ENCODE data around the gene PACSIN2. TPM values are rescaled to one million over a fixed set of nuclear protein-coding genes. Genes with fewer than 3 reads are reported as not detected.
"Not testable (repeated sequence)": the region's sequence is repeated elsewhere in the genome, so short reads cannot be mapped to it uniquely, and the experiment has no call there.

PACSIN2 gene
- total RNA-seq, 2 experiments from 2014 or later: 33.5 to 35.1 TPM

DNA sequence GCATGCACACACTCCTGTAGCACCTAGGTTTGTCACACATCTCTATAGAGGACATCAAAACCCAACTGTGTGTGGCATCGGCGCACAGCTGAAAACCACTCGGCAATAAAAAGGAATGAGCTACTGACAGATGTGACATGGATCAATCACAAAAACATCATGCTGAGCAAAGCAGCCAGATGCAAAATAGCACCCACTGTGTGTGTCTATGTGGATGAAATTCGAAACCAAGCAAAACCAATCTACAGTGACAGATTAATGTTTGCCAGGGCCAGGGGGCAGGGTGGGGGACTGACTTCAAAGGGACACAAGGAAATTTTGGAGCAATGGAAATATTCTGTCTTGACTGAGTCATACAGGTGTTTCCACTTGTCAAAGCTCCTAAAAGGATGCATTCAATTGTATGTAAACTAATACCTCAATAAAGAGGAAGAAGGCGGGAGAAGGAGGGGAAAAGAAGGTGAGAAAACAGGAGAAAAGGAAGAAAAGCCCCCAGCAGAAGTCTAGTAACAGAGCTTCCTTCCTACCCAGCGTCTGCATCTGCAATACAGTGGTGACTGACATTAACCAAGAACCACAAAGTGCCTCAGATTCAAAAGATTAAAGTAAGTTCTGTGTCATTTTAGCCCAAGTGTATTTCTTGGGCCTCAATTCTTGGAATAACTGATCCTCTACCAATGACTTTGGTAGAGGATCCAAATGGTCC lies 49.8 kb downstream of the PACSIN2 start:
- ChIA-PET POLR2A (interaction anchor here (0.8 to 1.3 kb wide), 8 partner anchors 31 to 1184 kb away, joined by 3 to 5 read pairs (median 3); partner anchors contain the start of genes ARFGAP3 and PACSIN2), CTCF (interaction anchor here (0.9 kb wide), 1 partner anchor 98 kb away, joined by 4 read pairs; no protein-coding TSS in a partner anchor)
- Mint-ChIP-seq H3K36me3 (ENCODE audit: low read depth) (peaks cover 19% of the 10 kb centered on the region), H3K9me3 (no peaks in the 10 kb centered on the region), H3K4me1 (peaks cover 52% of the 10 kb centered on the region), H3K4me3 (no peak overlapping the region), H3K27ac (peak overlapping the region; percentile 56), H3K27me3 (no peaks in the 10 kb centered on the region)
- DNase-seq: peak; percentile 22

DNA sequence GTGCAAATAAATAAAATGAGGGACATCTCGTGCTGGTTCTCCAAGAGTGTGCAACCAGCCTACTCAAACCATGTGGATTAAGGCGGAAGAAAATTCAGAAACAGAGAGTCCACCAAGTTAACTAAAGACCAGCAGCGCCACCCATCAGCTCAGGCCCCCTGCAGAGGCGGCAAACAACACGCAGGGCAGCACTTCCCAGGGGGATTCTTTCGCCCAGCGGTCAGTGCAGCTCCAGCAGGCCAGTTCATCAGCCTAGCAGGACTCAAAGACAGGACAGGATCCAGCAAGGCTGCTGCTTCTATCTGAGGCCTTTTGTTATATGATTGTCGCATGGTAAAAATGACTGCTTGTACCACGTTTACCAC lies 51.7 kb downstream of the PACSIN2 start:
- Mint-ChIP-seq H3K4me3 (no peak overlapping the region), H3K27me3 (no peaks in the 10 kb centered on the region), H3K27ac (no peak overlapping the region), H3K9me3 (no peaks in the 10 kb centered on the region), H3K36me3 (ENCODE audit: low read depth) (peaks cover 13% of the 10 kb centered on the region), H3K4me1 (peaks cover 68% of the 10 kb centered on the region)
- DNase-seq: no peak
- ChIA-PET CTCF (interaction anchor here (1.0 to 1.7 kb wide), 2 partner anchors 107 to 125 kb away, joined by 3 to 5 read pairs; no protein-coding TSS in a partner anchor), POLR2A (no interaction called here)

DNA sequence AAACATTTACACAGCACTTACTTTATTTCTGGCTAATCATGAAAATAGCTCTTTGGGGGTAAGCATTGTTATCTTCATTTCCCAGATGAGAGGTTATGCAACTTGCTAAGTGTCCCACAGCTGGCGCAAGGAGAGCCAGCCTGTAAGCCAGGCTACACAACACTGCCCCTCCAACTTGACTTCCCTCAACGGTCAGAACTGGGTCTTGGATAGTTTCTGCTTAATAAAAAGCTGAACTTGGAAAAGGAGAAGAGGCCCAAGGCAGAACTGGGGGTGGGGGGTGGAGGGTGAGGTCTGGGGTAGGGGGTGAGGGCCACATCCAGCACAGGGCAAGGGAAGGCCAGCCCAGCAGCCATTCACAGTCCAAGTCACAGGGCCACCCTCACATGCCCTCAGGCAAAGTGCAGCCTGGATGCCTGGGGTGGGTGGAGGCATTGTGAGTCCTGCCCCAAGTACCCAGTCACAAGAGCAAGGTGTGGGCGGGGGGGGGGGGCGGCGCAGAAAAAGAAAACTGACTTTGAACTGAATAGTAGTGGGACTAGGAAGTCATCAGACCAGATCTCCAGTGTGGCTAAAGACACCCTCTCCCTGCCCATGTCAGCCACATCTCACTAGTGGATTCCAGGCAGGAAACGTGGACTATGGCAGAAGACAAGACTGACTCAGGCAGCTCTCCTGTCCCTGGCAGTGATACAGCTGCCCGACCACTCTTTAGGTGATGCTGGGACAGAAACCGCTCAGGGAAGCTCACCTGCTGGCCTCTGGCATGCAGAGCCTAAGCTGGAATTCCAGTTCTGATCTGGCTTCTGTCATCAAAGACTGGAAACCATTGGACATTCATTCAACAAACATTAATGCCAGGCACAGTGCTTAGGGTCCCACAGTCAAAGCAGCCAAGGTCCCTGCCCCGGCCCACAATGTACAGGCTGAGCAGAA lies 52.4 kb downstream of the PACSIN2 start:
- Mint-ChIP-seq H3K4me3 (no peak overlapping the region), H3K27me3 (no peaks in the 10 kb centered on the region), H3K4me1 (peaks cover 72% of the 10 kb centered on the region), H3K9me3 (no peaks in the 10 kb centered on the region), H3K27ac (no peak overlapping the region), H3K36me3 (ENCODE audit: low read depth) (peaks cover 9% of the 10 kb centered on the region)
- ChIA-PET CTCF (interaction anchor here (0.6 to 1.7 kb wide), 2 partner anchors 106 to 145 kb away, joined by 4 to 5 read pairs; no protein-coding TSS in a partner anchor), POLR2A (no interaction called here)
- no peak for DNase-seq

DNA sequence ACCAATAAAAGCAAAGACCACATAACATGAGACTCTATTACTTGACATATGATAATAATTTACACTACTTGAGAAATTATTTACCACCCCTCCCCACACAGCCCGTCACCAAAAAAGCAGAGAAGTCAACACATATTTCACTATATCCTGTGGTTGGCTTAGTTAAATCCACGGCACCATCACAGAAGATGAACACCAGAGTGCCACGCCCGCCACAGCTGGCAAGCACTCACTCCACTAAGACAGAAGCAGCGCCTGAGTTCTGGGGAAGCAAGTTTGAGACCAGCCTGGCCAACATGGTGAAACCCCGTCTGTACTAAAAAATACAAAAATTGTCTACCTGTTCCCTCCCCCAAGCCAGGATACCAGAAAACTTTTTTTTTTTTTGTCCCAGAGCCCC lies 53.1 kb downstream of the PACSIN2 start:
- H3K4me3 Mint-ChIP-seq: no peak overlapping the region
- CTCF ChIA-PET: interaction anchor here (0.6 kb wide), 1 partner anchor 146 kb away, joined by 4 read pairs; no protein-coding TSS in a partner anchor
- peaks cover 9% of the 10 kb centered on the region for H3K36me3 Mint-ChIP-seq (ENCODE audit: low read depth)
- POLR2A ChIA-PET: no interaction called here
- H3K9me3 Mint-ChIP-seq: no peaks in the 10 kb centered on the region
- peaks cover 71% of the 10 kb centered on the region for H3K4me1 Mint-ChIP-seq
- DNase-seq: no peak
- H3K27ac Mint-ChIP-seq: no peak overlapping the region
- H3K27me3 Mint-ChIP-seq: no peaks in the 10 kb centered on the region

DNA sequence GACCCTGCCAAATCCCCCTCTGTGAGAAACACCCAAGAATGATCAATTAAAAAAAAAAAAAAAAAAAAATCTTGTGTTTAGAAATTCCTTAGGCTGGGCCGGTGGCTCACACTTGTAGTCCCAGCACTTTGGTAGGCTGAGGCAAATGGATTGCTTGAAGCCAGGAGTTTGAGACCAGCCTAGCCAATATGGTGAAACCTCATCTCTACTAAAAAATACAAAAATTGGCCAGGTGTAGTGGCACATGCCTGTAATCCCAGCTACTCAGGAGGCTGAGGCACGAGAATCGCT lies 53.6 kb downstream of the PACSIN2 start:
- H3K36me3 Mint-ChIP-seq (ENCODE audit: low read depth); H3K4me3 Mint-ChIP-seq; DNase-seq; CTCF ChIA-PET; H3K27me3 Mint-ChIP-seq; POLR2A ChIA-PET; H3K9me3 Mint-ChIP-seq; H3K27ac Mint-ChIP-seq: not testable (repeated sequence)
- peaks cover 68% of the 10 kb centered on the region for H3K4me1 Mint-ChIP-seq

DNA sequence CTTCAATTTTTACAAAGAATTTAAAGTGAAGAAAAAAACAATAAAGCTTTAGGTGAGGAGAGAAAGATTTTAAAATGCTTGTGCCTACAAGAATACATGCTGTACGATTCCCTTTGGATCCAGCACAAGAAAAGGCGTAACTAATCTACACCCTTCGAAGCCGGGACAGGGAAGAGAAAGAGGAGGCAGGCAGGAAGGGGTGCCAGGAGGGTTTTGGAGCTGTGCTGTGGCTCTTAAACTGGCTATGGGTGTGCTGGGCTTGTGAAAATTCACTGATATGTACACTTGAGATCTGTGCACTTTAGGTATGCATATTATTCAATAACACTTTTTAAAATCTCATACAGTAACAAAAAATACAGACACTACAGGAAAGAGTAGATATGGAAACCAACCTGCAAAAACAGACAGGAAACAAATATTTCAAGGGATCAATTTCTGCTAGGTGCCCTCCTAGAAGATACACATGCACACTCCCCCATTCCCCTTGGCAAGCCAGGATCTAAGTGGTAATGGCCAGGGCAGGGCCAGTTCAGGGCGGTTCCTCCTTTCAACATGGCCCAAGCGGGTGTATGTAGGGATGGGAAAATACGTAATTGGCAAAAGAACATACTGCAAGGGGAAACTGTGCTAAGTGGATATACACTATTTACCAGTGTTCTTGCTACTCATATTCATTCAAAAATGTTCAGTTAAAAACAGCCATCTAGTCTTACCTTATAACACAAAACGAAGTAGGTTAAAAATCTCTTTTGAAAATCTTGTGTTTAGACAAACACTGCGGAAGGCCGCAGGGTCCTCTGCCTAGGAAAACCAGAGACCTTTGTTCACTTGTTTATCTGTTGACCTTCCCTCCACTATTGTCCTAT lies 54.2 kb downstream of the PACSIN2 start:
- ChIA-PET CTCF (no interaction called here), POLR2A (no interaction called here)
- H3K27me3 Mint-ChIP-seq: no peaks in the 10 kb centered on the region
- no peak for DNase-seq
- H3K4me3 Mint-ChIP-seq: no peak overlapping the region
- peaks cover 10% of the 10 kb centered on the region for H3K36me3 Mint-ChIP-seq (ENCODE audit: low read depth)
- no peak overlapping the region for H3K27ac Mint-ChIP-seq
- no peaks in the 10 kb centered on the region for H3K9me3 Mint-ChIP-seq
- H3K4me1 Mint-ChIP-seq: peaks cover 62% of the 10 kb centered on the region

DNA sequence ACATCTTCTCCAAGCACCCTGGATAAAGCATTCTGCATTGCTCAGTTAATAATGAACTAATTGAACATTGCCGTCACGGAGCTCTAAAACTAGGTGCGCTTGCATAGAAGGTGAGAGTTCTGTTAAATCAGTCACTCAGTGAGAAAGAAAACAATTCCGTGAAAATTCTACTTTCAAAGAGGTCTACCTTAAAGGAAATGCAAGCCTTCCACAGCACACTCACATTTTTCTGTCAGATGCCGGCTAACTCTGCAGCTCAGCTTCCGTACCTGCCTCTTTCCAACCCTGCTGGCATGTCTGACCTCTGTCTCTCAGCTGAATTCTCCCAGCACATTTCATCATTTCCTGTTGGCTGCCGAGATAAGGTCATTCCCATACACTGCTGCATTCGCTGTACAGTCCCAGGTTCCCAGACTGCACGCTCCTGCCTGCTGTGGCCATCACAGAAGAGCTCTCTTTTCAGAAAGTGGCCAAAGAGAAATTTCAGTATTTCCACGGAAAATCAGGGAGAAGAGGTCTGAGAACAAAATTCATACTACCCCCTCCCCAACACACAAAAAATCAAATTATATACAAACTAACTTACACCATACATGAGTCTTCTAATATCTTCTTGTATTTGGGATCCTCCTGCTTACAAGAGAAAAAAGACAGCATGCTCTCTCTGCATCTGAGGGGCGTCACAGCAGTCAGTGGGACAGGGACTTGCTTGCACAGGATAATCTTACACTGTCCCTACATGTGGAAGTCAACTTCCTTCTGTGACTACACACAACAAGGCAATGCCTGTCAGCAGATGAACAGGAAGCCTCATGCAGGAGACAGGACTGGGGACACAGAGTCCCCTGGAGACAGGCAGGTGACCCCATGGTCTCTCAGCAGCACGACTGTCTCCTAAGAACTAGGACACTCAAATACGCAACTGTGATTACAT lies 55.1 kb downstream of the PACSIN2 start:
- H3K4me1 Mint-ChIP-seq: peaks cover 54% of the 10 kb centered on the region
- no peak for DNase-seq
- H3K9me3 Mint-ChIP-seq: no peaks in the 10 kb centered on the region
- ChIA-PET CTCF (no interaction called here), POLR2A (interaction anchor here (1.2 kb wide), 1 partner anchor 10 kb away, joined by 3 read pairs; no protein-coding TSS in a partner anchor)
- H3K36me3 Mint-ChIP-seq (ENCODE audit: low read depth): peaks cover 12% of the 10 kb centered on the region
- no peak overlapping the region for H3K27ac Mint-ChIP-seq
- H3K4me3 Mint-ChIP-seq: no peak overlapping the region
- no peaks in the 10 kb centered on the region for H3K27me3 Mint-ChIP-seq

DNA sequence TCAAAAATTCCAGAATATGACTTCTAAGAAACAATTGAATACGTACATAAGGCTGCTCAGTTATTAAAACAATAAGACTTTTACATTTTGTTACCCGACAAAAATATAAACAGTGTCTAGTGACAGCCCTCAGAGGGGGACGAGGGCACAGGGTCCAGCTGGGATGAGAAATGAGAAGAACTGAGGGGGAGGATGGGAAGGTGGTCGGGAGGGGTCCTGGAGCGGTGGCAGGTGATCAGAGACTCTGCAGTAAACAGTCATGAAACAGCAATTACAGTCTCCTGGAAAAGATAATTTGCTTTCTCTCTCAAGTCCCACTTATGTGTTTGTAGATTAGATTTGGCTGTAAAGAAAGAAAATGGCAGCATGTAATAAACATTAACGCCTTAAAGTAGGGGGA lies 56.0 kb downstream of the PACSIN2 start:
- no peak for DNase-seq
- Mint-ChIP-seq H3K9me3 (no peaks in the 10 kb centered on the region), H3K27me3 (no peaks in the 10 kb centered on the region), H3K4me1 (peaks cover 48% of the 10 kb centered on the region), H3K4me3 (no peak overlapping the region), H3K36me3 (ENCODE audit: low read depth) (peaks cover 11% of the 10 kb centered on the region), H3K27ac (no peak overlapping the region)
- CTCF ChIA-PET: no interaction called here
- POLR2A ChIA-PET: interaction anchor here (1.2 kb wide), 1 partner anchor 9 kb away, joined by 3 read pairs; no protein-coding TSS in a partner anchor

DNA sequence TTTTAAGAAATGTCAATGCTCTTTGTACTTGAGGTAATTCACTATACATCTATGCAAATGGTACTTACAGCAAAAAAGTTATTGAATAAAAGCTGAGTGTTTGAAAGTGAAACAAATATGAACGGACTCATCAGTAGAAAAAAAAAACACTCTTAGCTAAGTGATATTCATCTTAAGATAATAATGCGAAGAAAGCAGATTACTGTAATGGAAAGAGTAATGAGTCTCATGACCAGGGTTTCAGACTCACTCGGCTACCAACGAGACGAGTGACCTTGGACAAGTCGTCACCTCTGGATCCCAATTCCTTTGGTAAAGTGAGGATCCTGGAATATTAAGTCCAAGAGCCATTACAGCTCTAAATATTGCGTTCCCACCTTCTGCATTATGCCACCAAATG lies 57.0 kb downstream of the PACSIN2 start:
- no peak overlapping the region for H3K27ac Mint-ChIP-seq
- CTCF ChIA-PET: no interaction called here

DNA sequence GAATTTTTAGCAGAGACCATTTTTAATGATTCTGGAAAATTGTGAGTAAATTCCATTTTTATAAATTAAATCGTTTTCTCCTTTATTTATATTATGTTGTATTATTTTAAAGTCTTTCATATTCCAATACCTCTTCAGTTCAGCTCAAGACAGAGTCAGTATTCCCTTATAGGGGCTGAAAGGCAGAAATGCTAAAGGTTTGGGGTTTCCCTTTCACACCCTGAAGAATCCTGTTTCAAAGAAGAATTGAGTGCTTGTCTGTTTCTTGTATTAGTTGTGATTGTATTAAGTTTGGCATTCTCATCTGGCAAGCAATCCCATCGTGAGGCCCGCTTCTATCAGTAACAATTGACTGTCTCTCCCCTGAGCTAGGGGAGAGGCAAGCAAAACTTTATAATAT lies 57.4 kb downstream of the PACSIN2 start:
- no peak for DNase-seq
- Mint-ChIP-seq H3K4me3 (no peak overlapping the region), H3K27me3 (no peaks in the 10 kb centered on the region), H3K36me3 (ENCODE audit: low read depth) (peaks cover 3% of the 10 kb centered on the region), H3K27ac (no peak overlapping the region), H3K9me3 (no peaks in the 10 kb centered on the region), H3K4me1 (peaks cover 40% of the 10 kb centered on the region)
- CTCF ChIA-PET: no interaction called here
- POLR2A ChIA-PET: no interaction called here

More for the DNA sequence above, 57.0 kb downstream of the PACSIN2 start:
- H3K4me3 Mint-ChIP-seq: no peak overlapping the region
- DNase-seq: no peak
- peaks cover 43% of the 10 kb centered on the region for H3K4me1 Mint-ChIP-seq
- peaks cover 5% of the 10 kb centered on the region for H3K36me3 Mint-ChIP-seq (ENCODE audit: low read depth)
- no peaks in the 10 kb centered on the region for H3K9me3 Mint-ChIP-seq
- POLR2A ChIA-PET: no interaction called here
- H3K27me3 Mint-ChIP-seq: no peaks in the 10 kb centered on the region

DNA sequence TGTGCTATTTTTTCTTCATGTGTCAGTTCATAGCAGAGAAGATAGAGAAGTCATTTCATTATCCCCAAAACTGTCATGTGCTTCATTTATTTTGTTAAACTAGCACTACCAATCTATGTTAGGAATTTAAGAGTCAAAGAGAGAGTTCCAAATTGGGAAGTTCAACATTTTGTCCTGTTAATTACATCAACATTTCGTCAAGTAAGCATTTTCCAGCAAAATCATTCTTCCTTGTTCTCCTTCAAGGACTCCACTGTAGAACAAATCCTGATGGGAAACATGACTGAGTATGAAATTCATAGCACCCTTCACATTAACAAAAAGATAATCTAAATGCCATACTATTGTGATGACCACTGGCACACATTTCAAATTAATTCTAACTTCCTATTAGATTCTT lies 59.1 kb downstream of the PACSIN2 start:
- H3K9me3 Mint-ChIP-seq: no peaks in the 10 kb centered on the region
- ChIA-PET POLR2A (no interaction called here), CTCF (no interaction called here)
- H3K4me1 Mint-ChIP-seq: peaks cover 27% of the 10 kb centered on the region
- H3K36me3 Mint-ChIP-seq (ENCODE audit: low read depth): peaks cover 3% of the 10 kb centered on the region
- H3K27ac Mint-ChIP-seq: no peak overlapping the region
- no peaks in the 10 kb centered on the region for H3K27me3 Mint-ChIP-seq
- DNase-seq: no peak
- no peak overlapping the region for H3K4me3 Mint-ChIP-seq

DNA sequence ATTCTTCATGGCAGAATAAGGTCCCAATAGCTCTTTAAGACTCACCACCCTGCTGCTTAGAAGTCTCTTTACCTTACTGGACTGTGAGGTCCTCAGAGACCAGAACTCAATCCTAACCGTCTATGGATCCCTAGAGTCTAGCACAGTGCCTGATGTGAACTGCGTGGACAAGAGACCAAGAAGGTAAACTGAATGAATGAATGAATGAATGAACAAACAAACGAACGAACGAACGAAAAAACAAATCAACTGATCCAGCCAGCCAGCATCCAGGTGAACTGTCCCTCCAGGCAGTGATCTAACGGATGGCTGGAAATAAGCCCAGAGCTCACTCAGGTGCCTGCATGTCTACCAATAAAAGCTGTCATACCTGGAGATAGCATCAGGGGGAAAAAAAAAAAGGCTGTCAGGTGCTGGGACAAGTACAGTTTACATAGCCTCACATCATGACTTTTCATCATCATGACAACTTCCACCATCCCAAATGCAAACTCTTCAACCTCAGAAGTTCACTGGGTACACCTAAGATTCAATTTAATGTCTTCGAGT lies 59.8 kb downstream of the PACSIN2 start:
- CTCF ChIA-PET: no interaction called here
- H3K27me3 Mint-ChIP-seq: no peaks in the 10 kb centered on the region
- H3K9me3 Mint-ChIP-seq: no peaks in the 10 kb centered on the region

More for the DNA sequence above, 59.8 kb downstream of the PACSIN2 start:
- no peak for DNase-seq
- no peak overlapping the region for H3K27ac Mint-ChIP-seq
- peaks cover 21% of the 10 kb centered on the region for H3K4me1 Mint-ChIP-seq
- POLR2A ChIA-PET: no interaction called here
- H3K4me3 Mint-ChIP-seq: no peak overlapping the region
- H3K36me3 Mint-ChIP-seq (ENCODE audit: low read depth): peaks cover 3% of the 10 kb centered on the region

Data from activated CD4-positive, alpha-beta memory T cell treated with anti-CD3 and anti-CD28 coated beads, Interleukin-2, amount 10 ng/mL, durations not matched to agents 7 days and 5 days (primary cell).